ENCODE measurements around the gene RAVER1. TPM values are rescaled to one million over a fixed set of nuclear protein-coding genes. Genes with fewer than 3 reads are reported as not detected.

Gene RAVER1
- 4.2 and 11.3 TPM in 2 replicates for total RNA-seq

DNA sequence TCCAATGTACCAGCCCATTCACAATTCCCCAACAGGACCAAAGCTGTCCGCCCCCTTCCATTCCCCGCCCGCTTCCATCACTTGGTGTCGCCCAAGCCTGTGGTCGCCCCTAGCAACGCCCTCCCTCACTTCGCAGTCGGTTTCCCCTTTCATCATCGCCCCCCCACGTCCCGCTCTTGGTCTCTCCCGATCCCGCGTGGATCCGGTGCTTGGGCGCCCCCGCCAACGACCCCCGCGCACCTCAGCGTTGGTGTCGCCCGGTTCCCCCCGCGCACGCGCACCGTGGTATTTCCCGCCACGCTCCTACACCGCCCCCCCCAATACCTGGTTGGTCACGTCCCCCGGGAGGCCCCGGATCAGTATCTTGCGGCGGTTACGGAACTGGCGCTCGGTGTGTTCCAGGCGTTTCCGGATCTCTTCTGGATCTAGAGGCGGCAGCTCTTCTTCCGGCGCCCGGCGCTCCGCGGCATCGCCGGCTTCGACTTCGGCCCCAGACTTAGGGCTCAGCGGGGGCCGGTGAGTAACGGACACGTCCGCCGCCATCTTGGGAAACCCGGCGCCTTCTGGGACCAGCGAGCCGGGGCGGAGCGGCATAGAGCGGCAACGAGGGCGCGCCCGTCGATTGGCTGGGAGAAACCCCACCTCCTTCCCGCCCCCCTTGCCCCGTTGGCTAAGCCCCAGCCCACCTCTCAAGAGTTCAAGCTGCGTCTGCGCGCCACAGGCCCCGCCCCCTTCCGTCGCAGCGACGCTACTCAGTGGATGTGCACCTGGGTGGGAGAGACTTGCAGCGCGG, at the start of gene RAVER1:
RAVER1 (minus strand) TSS at position 565 of the 793 bp plus-strand sequence; CDS start at position 543, 22 bp downstream.

GRCh38 chr19:10380313-10381102, 47.2 kb upstream of the RAVER1 start, which contains the start of gene TYK2:
TSS of gene TYK2 (minus strand) at chr19:10380572. CDS start at chr19:10378406, 2,166 bp downstream.

DNA sequence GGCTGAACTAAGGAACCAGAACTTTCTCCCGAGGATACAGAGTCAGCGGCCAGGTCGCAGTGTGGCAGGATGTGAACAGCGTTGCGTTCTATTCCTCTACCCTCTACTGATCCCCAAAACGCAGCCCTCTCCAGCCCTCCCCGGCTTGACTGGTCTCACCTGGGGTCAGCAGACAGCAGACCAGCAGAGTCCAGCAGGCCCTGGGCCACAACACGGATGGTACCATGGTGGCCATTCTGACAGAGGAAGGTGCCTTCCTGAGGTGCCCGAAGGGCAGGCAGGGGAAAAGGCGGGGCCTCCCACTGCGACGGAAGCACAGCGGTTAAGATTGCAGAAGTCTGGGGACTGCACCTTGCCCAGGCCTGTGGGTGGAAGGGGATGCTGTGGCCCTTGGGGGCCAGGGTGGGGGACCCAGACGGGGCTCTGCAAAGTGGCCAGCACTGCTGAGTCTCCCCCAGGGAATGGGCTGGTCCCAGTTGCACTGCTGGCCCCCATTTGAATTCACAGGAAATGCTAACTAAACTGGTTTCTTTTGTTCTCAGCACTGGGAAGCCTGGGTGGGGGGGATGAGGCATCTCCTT, 6.1 kb upstream of the RAVER1 start, which contains the start of gene ICAM3:
ICAM3 (minus strand) TSS at position 245 of the 581 bp plus-strand sequence; CDS start at position 235, 10 bp downstream.

DNA sequence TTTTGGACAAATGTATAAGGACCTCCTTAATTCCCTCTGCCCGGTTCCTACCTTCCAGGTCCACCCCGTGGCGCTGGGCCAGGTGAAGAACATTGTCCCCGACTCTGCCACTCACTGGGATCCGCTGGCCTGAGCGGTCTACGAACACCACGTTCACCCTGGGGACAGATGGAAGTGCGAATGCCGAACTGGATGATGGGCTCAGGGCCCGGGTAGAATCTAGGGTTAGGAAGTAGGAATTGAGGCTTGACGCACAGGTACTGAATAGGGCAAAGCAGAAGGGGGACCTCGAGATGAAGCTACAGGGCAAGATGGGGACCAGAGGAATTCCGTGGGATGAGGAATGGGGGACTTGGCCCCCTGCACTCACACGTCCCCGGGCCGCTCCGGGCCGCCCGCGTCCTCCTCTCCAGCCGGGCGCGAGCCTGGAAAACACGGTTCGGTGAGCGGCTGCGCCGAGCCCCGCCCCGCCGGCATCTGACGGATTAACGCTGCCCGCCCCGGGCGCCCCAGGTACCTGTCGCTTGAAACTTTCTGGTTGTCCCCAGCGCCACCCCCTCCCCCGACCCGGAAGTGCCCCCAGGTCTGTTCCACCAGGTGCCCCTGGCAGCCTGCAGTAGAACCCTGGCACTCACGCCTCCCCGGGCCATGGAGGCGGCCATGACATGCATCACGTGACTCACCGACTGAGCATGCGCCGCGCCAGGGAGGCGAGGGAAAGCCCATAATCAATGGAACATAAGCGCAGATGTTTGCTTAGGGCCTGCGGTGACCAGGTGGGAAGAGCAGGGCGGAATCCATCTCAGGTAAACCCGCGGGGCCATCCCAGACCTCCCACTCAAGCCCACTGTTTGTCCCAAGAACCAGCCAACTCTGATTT, 17.8 kb downstream of the RAVER1 start, which contains the start of gene FDX2:
FDX2 (minus strand) TSS at position 681 of the 880 bp plus-strand sequence; CDS start at position 662, 19 bp downstream.

GRCh38 chr19:10309423-10309822, 23.9 kb downstream of the RAVER1 start, which contains the start of gene ZGLP1:
TSS of gene ZGLP1 (minus strand) at chr19:10309815.

GRCh38 chr19:10289836-10290356, 43.4 kb downstream of the RAVER1 start, which contains the start of gene ICAM5:
TSS of gene ICAM5 (plus strand) at chr19:10289952. CDS start at chr19:10290044, 92 bp downstream.

DNA sequence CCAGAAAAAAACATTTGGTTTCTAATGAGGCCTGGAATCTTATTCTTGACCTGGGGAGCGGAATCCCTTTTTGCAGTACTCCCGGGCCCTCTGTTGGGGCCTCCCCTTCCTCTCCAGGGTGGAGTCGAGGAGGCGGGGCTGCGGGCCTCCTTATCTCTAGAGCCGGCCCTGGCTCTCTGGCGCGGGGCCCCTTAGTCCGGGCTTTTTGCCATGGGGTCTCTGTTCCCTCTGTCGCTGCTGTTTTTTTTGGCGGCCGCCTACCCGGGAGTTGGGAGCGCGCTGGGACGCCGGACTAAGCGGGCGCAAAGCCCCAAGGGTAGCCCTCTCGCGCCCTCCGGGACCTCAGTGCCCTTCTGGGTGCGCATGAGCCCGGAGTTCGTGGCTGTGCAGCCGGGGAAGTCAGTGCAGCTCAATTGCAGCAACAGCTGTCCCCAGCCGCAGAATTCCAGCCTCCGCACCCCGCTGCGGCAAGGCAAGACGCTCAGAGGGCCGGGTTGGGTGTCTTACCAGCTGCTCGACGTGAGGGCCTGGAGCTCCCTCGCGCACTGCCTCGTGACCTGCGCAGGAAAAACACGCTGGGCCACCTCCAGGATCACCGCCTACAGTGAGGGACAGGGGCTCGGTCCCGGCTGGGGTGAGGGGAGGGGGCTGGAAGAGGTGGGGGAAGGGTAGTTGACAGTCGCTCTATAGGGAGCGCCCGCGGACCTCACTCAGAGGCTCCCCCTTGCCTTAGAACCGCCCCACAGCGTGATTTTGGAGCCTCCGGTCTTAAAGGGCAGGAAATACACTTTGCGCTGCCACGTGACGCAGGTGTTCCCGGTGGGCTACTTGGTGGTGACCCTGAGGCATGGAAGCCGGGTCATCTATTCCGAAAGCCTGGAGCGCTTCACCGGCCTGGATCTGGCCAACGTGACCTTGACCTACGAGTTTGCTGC, 46.3 kb downstream of the RAVER1 start, which contains the start of gene ICAM4:
ICAM4 (plus strand) TSS at position 153 of the 935 bp plus-strand sequence; CDS start at position 211, 58 bp downstream.

GRCh38 chr19:10270616-10271394, 62.5 kb downstream of the RAVER1 start, which contains the start of gene ICAM1:
TSS of gene ICAM1 (plus strand) at chr19:10271120. CDS start at chr19:10271160, 40 bp downstream.

Other genes with a start within 250 kb of the RAVER1 start
- gene SHFL, start 247.2 kb downstream of the RAVER1 start, total RNA-seq, result 12.1 and 25.1 TPM in 2 replicates
- 0.19 and 1.4 TPM in 2 replicates for gene ANGPTL6, start 230.9 kb downstream of the RAVER1 start, total RNA-seq
- gene PPAN, start 227.2 kb downstream of the RAVER1 start, total RNA-seq, result 36.1 and 61.2 TPM in 2 replicates
- 2.3 and 3.8 TPM in 2 replicates for gene P2RY11, start 221.8 kb downstream of the RAVER1 start, total RNA-seq
- 285 and 382 TPM in 2 replicates for gene EIF3G, start 213.6 kb downstream of the RAVER1 start, total RNA-seq
- 19.2 and 91.1 TPM in 2 replicates for gene DNMT1, start 138.6 kb downstream of the RAVER1 start, total RNA-seq
- 11.0 and 13.6 TPM in 2 replicates for gene S1PR2, start 102.2 kb downstream of the RAVER1 start, total RNA-seq
- gene MRPL4, start 81.3 kb downstream of the RAVER1 start, total RNA-seq, result 10.7 and 36.0 TPM in 2 replicates
- 5.2 and 23.1 TPM in 2 replicates for gene ICAM1, start 62.4 kb downstream of the RAVER1 start, total RNA-seq
- gene ICAM4, start 46.6 kb downstream of the RAVER1 start, total RNA-seq, result 0.85 and 0.96 TPM in 2 replicates
- gene ICAM5, start 43.6 kb downstream of the RAVER1 start, total RNA-seq, result 0.96 and 3.9 TPM in 2 replicates
- gene ZGLP1, start 23.7 kb downstream of the RAVER1 start, total RNA-seq, result 0.38 and 1.1 TPM in 2 replicates
- 14.4 and 23.4 TPM in 2 replicates for gene FDX2, start 17.5 kb downstream of the RAVER1 start, total RNA-seq
- gene ICAM3, start 6.1 kb upstream of the RAVER1 start, total RNA-seq, result 7.0 and 12.1 TPM in 2 replicates
- gene TYK2, start 47.0 kb upstream of the RAVER1 start, total RNA-seq, result 60.6 and 101 TPM in 2 replicates
- gene CDC37, start 70.0 kb upstream of the RAVER1 start, total RNA-seq, result 193 and 304 TPM in 2 replicates
- gene PDE4A, start 87.0 kb upstream of the RAVER1 start, total RNA-seq, result 2.5 and 2.8 TPM in 2 replicates
- 69.3 and 98.5 TPM in 2 replicates for gene KEAP1, start 169.8 kb upstream of the RAVER1 start, total RNA-seq
- 1.4 and 4.6 TPM in 2 replicates for gene S1PR5, start 183.9 kb upstream of the RAVER1 start, total RNA-seq
- 14.9 and 25.9 TPM in 2 replicates for gene ATG4D, start 210.4 kb upstream of the RAVER1 start, total RNA-seq
- 6.8 and 20.7 TPM in 2 replicates for gene KRI1, start 232.5 kb upstream of the RAVER1 start, total RNA-seq
- gene CDKN2D, start 235.4 kb upstream of the RAVER1 start, total RNA-seq, result 6.5 and 12.5 TPM in 2 replicates

Measured in regular cardiac myocyte (primary cell).